GM18873 (cell line): ENCODE data around the gene RTP5.
"Not testable (repeated sequence)": the region's sequence is repeated elsewhere in the genome, so short reads cannot be mapped to it uniquely, and the experiment has no call there.

Experiments used
- ATAC-seq: cut with Tn5 transposase; IDR thresholded peaks from one replicate; pipeline ENCODE4 v1.9.1; 2021; ENCODE audit warnings: mild to moderate bottlenecking, moderate library complexity, moderate number of reproducible peaks; ENCODE audit not compliant: unreplicated experiment, low FRiP score

The RTP5 gene

GRCh38 chr2:241900251-241901017 lies 30.9 kb downstream of the RTP5 start:
- ATAC-seq: no peak

- ATAC-seq: no peak
Observed at GRCh38 chr2:241901018-241901380, 31.5 kb downstream of the RTP5 start.

- ATAC-seq: no peak
Observed at GRCh38 chr2:241901500-241902351, 32.2 kb downstream of the RTP5 start.

GRCh38 chr2:241902357-241902991 lies 32.9 kb downstream of the RTP5 start:
- no peak for ATAC-seq

GRCh38 chr2:241903121-241904010 lies 33.8 kb downstream of the RTP5 start:
- no peak for ATAC-seq

- no peak for ATAC-seq
Observed at GRCh38 chr2:241904011-241904718, 34.6 kb downstream of the RTP5 start.

- no peak for ATAC-seq
Observed at GRCh38 chr2:241904791-241905710, 35.5 kb downstream of the RTP5 start.

GRCh38 chr2:241905716-241906377 lies 36.3 kb downstream of the RTP5 start:
- ATAC-seq: no peak

- ATAC-seq: not testable (repeated sequence)
Observed at GRCh38 chr2:241906378-241906770, 36.8 kb downstream of the RTP5 start.

- ATAC-seq: no peak
Observed at GRCh38 chr2:241906826-241907570, 37.5 kb downstream of the RTP5 start.

GRCh38 chr2:241907831-241908230 lies 38.3 kb downstream of the RTP5 start:
- not testable (repeated sequence) for ATAC-seq

- ATAC-seq: no peak
Observed at GRCh38 chr2:241908686-241909420, 39.3 kb downstream of the RTP5 start.

GRCh38 chr2:241909769-241910168 lies 40.2 kb downstream of the RTP5 start:
- ATAC-seq: no peak

- no peak for ATAC-seq
Observed at GRCh38 chr2:241910604-241911520, 41.3 kb downstream of the RTP5 start.

- no peak for ATAC-seq
Observed at GRCh38 chr2:241911551-241911950, 42.0 kb downstream of the RTP5 start.
